Endodermal cell (in vitro differentiated cells): ENCODE results near the gene IRS2. TPM values are rescaled to one million over a fixed set of nuclear protein-coding genes. Genes with fewer than 3 reads are reported as not detected.
A peak's percentile ranks its signal among the peaks of the same experiment; 100 is the strongest.

Experiments used
- DNase-seq: peaks from one replicate; pipeline ENCODE4 v3.0.0-alpha.2; 2017
- H3K27ac ChIP-seq: 2 replicates; pipeline ENCODE4 v1.5.1; 2013; ENCODE audit warnings: mild to moderate bottlenecking, low read depth, low read length, moderate library complexity
- H3K27me3 ChIP-seq: 2 replicates; pipeline ENCODE4 v1.6.1; 2013; ENCODE audit warnings: mild to moderate bottlenecking, low read length, moderate library complexity; ENCODE audit not compliant: insufficient read depth, control insufficient read depth, poor library complexity, severe bottlenecking
- H3K36me3 ChIP-seq: 2 replicates; pipeline ENCODE4 v1.7.0; 2013; ENCODE audit warnings: mild to moderate bottlenecking, low read length, moderate library complexity; ENCODE audit not compliant: control insufficient read depth, insufficient read depth
- H3K4me1 ChIP-seq: one replicate; pipeline ENCODE4 v1.7.0; 2013; ENCODE audit warnings: low read length; ENCODE audit not compliant: control insufficient read depth, insufficient read depth
- H3K4me3 ChIP-seq: 2 replicates; pipeline ENCODE4 v1.5.1; 2013; ENCODE audit warnings: mild to moderate bottlenecking, low read length, moderate library complexity
- H3K9ac ChIP-seq: 2 replicates; pipeline ENCODE4 v1.6.1; 2013; ENCODE audit warnings: mild to moderate bottlenecking, low read length, moderate library complexity; ENCODE audit not compliant: poor library complexity, severe bottlenecking; ENCODE audit errors: extremely low read depth
- H3K9me3 ChIP-seq: 2 replicates; pipeline ENCODE4 v1.6.1; 2013; ENCODE audit warnings: mild to moderate bottlenecking, low read length, moderate library complexity; ENCODE audit not compliant: control insufficient read depth
- H3K27ac Mint-ChIP-seq: 2 replicates; pipeline ENCODE4 v1.8.0; 2020; ENCODE audit warnings: mixed read lengths
- H3K27me3 Mint-ChIP-seq: 2 replicates; pipeline ENCODE4 v1.8.0; 2021; ENCODE audit warnings: mild to moderate bottlenecking, mixed read lengths; ENCODE audit not compliant: insufficient read depth
- H3K36me3 Mint-ChIP-seq: 2 replicates; pipeline ENCODE4 v1.8.0; 2020; ENCODE audit warnings: low read depth, mixed read lengths
- H3K4me1 Mint-ChIP-seq: 2 replicates; pipeline ENCODE4 v1.8.0; 2020; ENCODE audit warnings: mixed read lengths
- H3K4me3 Mint-ChIP-seq: 2 replicates; pipeline ENCODE4 v1.8.0; 2020; ENCODE audit warnings: mild to moderate bottlenecking, moderate library complexity, mixed read lengths
- H3K9me3 Mint-ChIP-seq: 2 replicates; pipeline ENCODE4 v1.8.0; 2020; ENCODE audit warnings: mild to moderate bottlenecking, mixed read lengths
- WGBS, 2 experiments: methylation state at CpG; one replicate each; pipeline versions ENCODE4 v1.1.5 to v1.1.7; 2013; ENCODE audit warnings: missing lambda C conversion rate in 2 of 2, mixed read lengths in 1 of 2; ENCODE audit not compliant: insufficient coverage in 1 of 2, insufficient read length in 1 of 2; 5-methylcytosine and 5-hydroxymethylcytosine counted together
- total RNA-seq, 2 donors: library from RNA; stranded (reverse); fragmentation: NEBNext Ultra II Directional in 1 of 2; extraction: Animal tissue kit (Norgen Biotek cat#: 25700) in 1 of 2; gene quantifications; 2 replicates in 1 of 2; 3 replicates in 1 of 2; pipeline ENCODE4 v1.2.1, GENCODE V29; 2021
- TF ChIP-seq, protein P1 (sequence below): fragments of 200-600 bp; sonication (generic); conservative IDR thresholded peaks from 2 replicates; pipeline ENCODE4 v1.5.0; 2021; ENCODE audit warnings: antibody characterized with exemption, mild to moderate bottlenecking

Gene IRS2
- total RNA-seq, 2 donors from 2014 or later, result 16.9 to 23.7 TPM

DNA sequence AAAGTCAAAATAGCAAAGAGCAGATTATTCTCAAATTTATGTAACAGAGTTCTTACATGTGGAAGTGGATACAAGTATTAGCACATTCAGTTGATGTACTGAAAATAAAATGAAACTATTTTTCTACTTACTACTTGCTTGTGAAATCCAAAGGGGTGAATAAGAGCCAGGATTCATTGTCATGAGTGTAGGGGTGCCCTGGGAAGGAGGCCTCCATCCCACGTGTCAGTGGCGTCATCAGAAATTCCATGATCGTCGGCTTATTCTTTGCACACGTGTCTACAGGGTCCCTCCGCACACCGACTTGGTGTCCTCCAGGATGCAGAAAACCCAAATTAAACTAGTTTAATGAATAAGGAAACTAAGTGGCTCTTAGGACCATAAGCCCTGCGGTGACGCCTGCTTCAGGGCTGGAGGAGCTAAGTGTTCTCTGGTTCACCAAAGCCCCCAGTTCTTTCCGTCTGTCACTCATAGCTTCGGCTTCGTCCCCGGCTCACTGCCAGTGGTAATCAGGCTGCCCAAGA, 55.5 kb downstream of the IRS2 start:
- TF ChIP-seq, protein P1, sequence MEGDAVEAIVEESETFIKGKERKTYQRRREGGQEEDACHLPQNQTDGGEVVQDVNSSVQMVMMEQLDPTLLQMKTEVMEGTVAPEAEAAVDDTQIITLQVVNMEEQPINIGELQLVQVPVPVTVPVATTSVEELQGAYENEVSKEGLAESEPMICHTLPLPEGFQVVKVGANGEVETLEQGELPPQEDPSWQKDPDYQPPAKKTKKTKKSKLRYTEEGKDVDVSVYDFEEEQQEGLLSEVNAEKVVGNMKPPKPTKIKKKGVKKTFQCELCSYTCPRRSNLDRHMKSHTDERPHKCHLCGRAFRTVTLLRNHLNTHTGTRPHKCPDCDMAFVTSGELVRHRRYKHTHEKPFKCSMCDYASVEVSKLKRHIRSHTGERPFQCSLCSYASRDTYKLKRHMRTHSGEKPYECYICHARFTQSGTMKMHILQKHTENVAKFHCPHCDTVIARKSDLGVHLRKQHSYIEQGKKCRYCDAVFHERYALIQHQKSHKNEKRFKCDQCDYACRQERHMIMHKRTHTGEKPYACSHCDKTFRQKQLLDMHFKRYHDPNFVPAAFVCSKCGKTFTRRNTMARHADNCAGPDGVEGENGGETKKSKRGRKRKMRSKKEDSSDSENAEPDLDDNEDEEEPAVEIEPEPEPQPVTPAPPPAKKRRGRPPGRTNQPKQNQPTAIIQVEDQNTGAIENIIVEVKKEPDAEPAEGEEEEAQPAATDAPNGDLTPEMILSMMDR, result no peak
- no peaks in the 10 kb centered on the region for H3K27me3 ChIP-seq
- Mint-ChIP-seq H3K36me3 (no peaks in the 10 kb centered on the region), H3K4me1 (peaks cover 17% of the 10 kb centered on the region), H3K27ac (no peak overlapping the region), H3K27me3 (no peaks in the 10 kb centered on the region), H3K4me3 (no peak overlapping the region), H3K9me3 (peaks cover 10% of the 10 kb centered on the region)
- H3K27ac ChIP-seq, result no peak overlapping the region
- no peak for DNase-seq
- WGBS, 2 experiments, result 94 to 96% methylated on average over 13 of the region's 13 CpGs
- no peaks in the 10 kb centered on the region for H3K36me3 ChIP-seq
- no peak overlapping the region for H3K4me3 ChIP-seq
- H3K9me3 ChIP-seq, result no peaks in the 10 kb centered on the region
- H3K4me1 ChIP-seq, result peaks cover 4% of the 10 kb centered on the region
- no peak overlapping the region for H3K9ac ChIP-seq

DNA sequence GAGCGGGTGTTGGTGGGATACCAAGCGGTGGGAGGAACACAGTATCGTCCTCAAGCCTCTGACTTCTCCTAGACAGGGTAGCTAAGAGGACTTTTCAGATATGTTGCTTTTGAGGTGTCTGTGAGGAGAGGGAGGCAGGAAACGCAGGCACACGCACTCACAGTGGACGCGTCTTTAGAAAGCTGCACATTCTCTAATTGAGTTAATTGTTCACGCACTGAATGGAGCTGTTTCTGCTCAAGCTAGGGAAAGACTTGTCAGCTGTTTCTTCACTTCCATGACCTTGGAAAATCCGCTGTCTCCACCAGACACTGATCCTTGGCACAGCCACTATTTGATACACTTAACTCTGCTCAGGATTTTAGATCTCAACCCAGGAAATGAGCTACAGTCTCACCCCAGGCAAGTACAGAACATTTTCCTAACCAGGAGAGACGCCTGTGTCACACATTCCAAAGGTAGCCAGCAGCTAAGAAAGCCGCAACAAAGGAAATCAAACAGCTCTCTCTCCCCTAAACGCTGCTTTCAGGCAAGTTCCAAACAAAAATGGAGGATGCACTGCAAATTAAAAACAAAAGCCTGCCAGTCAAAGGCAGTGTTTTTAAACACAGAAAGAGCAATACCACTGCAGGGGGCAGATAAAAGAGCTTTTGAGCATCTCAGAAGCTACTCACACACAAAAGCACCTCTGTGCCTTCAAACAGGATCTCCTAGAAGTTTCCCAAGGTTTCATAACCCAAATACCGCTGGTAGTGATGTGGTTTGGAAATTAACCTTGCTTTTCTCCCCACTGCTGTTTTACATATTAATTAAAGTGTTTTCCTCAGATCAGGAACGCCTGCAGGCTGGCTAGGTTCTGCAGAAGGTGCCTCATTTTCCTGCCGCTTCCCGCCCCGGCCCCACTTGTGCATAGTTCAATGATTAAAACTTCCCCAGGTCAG, 57.3 kb downstream of the IRS2 start:
- Mint-ChIP-seq H3K36me3 (no peaks in the 10 kb centered on the region), H3K9me3 (peaks cover 10% of the 10 kb centered on the region), H3K4me3 (no peak overlapping the region), H3K27ac (peak overlapping the region; percentile 54), H3K4me1 (peaks cover 17% of the 10 kb centered on the region), H3K27me3 (no peaks in the 10 kb centered on the region)
- Histone ChIP-seq H3K27ac (peak overlapping the region; percentile 74), H3K27me3 (no peaks in the 10 kb centered on the region), H3K9me3 (no peaks in the 10 kb centered on the region), H3K4me1 (peaks cover 11% of the 10 kb centered on the region), H3K9ac (no peak overlapping the region), H3K4me3 (no peak overlapping the region), H3K36me3 (no peaks in the 10 kb centered on the region)
- peak; percentile 51 for DNase-seq
- WGBS, 2 experiments, result 78 to 85% methylated on average over 15 to 16 of the region's 17 CpGs
- TF ChIP-seq, protein P1, result no peak

DNA sequence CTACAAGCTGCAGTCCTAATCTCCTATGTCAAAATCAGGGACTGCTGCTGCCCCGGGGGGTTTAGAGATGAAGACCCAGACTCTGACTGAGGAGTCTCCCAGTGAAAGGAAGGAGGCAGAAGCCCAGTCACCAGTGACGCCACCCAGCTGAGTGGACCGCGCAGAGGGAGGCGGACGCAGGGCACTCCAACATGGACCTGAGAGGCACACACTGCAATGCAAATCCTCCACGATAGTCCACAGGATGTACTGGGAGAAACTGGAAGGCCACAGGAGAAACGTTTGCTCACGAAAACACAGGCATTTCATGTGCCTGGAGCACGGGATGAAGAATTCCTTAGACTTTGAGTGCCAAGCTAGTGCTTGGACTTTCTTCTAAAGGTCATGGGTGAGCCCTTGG, 58.3 kb downstream of the IRS2 start:
- H3K9me3 Mint-ChIP-seq, result peaks cover 7% of the 10 kb centered on the region
- H3K9ac ChIP-seq, result no peak overlapping the region
- H3K27ac ChIP-seq, result no peak overlapping the region
- H3K4me3 Mint-ChIP-seq, result no peak overlapping the region
- peaks cover 23% of the 10 kb centered on the region for H3K4me1 Mint-ChIP-seq
- DNase-seq, result peak; percentile 31
- H3K4me3 ChIP-seq, result no peak overlapping the region
- 93 to 96% methylated on average over 9 to 10 of the region's 10 CpGs for WGBS, 2 experiments
- no peaks in the 10 kb centered on the region for H3K9me3 ChIP-seq
- TF ChIP-seq, protein P1, result no peak
- H3K27me3 ChIP-seq, result no peaks in the 10 kb centered on the region
- H3K27me3 Mint-ChIP-seq, result no peaks in the 10 kb centered on the region
- no peaks in the 10 kb centered on the region for H3K36me3 Mint-ChIP-seq
- peaks cover 11% of the 10 kb centered on the region for H3K4me1 ChIP-seq
- H3K27ac Mint-ChIP-seq, result peak overlapping the region; percentile 67
- H3K36me3 ChIP-seq, result no peaks in the 10 kb centered on the region
